Hepatocyte (in vitro differentiated cells): ENCODE data around the gene ACTL10.

Source experiments
- CTCF ChIP-seq: fragments of 200-600 bp; sonication (generic); IDR thresholded peaks from 2 replicates; pipeline ENCODE4 v1.5.1; 2016; ENCODE audit warnings: antibody characterized with exemption, mild to moderate bottlenecking; ENCODE audit not compliant: poor library complexity
- EZH2 ChIP-seq: fragments of 200-600 bp; sonication (generic); IDR thresholded peaks from 2 replicates; pipeline ENCODE4 v1.6.1; 2016; ENCODE audit warnings: antibody characterized with exemption, mild to moderate bottlenecking, borderline replicate concordance
- EZH2phosphoT487 ChIP-seq: fragments of 200-600 bp; sonication (generic); IDR thresholded peaks from one replicate; pipeline ENCODE4 v1.6.1; 2018; ENCODE audit warnings: antibody characterized with exemption, mild to moderate bottlenecking, low read depth, moderate library complexity; ENCODE audit not compliant: unreplicated experiment, severe bottlenecking

GRCh38 chr20:33668466-33669155 lies 1.9 kb downstream of the ACTL10 start:
- no peak for TF ChIP-seq EZH2
- no peak for TF ChIP-seq CTCF
- no peak for TF ChIP-seq EZH2phosphoT487
